Gastrocnemius medialis (tissue), 4 donors: ENCODE results near the gene FAM227B.

Source experiments
- POLR2A ChIP-seq, 2 donors: fragments of 450-650 bp; IDR thresholded peaks; one replicate each; pipeline ENCODE4 v1.6.1; 2017; ENCODE audit warnings: antibody characterized with exemption in 2 of 2, mild to moderate bottlenecking in 2 of 2, moderate library complexity in 2 of 2
- TF ChIP-seq, protein P1 (sequence below), 5 experiments: fragments of 450-650 bp in 3 of 5; fragments of 200-600 bp in 2 of 5; sonication (generic) in 2 of 5; IDR thresholded peaks in 4 of 5; conservative IDR thresholded peaks in 1 of 5; 1 replicate in 4 of 5; 2 replicates in 1 of 5; pipeline ENCODE4 v1.5.1; 2016 to 2019; ENCODE audit warnings: antibody characterized with exemption in 5 of 5, mild to moderate bottlenecking in 3 of 5, moderate library complexity in 3 of 5

DNA sequence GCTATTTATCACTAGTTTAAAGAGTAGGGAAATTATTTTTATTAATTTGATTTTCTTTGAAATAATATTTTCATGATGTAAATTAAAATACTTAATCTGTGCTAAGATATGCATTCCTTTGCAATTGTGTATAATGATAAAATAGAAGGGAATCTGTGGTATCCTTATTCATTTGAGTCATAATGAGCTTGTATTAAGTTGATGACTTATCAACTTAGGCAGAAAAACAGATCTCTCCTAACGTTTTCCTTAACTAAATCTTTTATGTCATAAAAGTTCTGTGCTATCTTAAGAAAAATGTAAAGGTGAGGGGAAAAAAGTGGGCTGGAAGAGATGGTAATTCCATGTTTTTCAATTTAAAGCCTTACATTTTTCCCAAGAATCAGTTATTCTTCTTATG lies 195.7 kb downstream of the FAM227B start:
- TF ChIP-seq, protein P1, sequence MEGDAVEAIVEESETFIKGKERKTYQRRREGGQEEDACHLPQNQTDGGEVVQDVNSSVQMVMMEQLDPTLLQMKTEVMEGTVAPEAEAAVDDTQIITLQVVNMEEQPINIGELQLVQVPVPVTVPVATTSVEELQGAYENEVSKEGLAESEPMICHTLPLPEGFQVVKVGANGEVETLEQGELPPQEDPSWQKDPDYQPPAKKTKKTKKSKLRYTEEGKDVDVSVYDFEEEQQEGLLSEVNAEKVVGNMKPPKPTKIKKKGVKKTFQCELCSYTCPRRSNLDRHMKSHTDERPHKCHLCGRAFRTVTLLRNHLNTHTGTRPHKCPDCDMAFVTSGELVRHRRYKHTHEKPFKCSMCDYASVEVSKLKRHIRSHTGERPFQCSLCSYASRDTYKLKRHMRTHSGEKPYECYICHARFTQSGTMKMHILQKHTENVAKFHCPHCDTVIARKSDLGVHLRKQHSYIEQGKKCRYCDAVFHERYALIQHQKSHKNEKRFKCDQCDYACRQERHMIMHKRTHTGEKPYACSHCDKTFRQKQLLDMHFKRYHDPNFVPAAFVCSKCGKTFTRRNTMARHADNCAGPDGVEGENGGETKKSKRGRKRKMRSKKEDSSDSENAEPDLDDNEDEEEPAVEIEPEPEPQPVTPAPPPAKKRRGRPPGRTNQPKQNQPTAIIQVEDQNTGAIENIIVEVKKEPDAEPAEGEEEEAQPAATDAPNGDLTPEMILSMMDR (IDR thresholded peaks at IDR 0.05 in 4 of 5, conservative IDR thresholded peaks at IDR 0.05 in 1 of 5) = no peak
- TF ChIP-seq POLR2A (IDR thresholded peaks at IDR 0.05) = no peak
